Adrenal gland (tissue), 12 donors: Measurements from ENCODE around the gene TUBGCP5. TPM values are rescaled to one million over a fixed set of nuclear protein-coding genes. Genes with fewer than 3 reads are reported as not detected.

Experiments
- DNase-seq, 7 donors: peaks; one replicate each; pipeline ENCODE4 v3.0.0-alpha.2; 2019 to 2020
- H3K27ac ChIP-seq, 5 donors: fragments of 200-600 bp; sonication (generic) in 4 of 5; 1 replicate in 3 of 5; 2 replicates in 2 of 5; pipeline versions ENCODE4 v1.5.1 to v1.8.0; 2016 to 2020; ENCODE audit warnings: mild to moderate bottlenecking in 1 of 5
- H3K27me3 ChIP-seq: fragments of 200-600 bp; 2 replicates; pipeline ENCODE4 v1.8.0; 2021
- H3K36me3 ChIP-seq, 2 donors: fragments of 200-600 bp; replicated peaks in 1 of 2; 1 replicate in 1 of 2; 2 replicates in 1 of 2; pipeline versions ENCODE4 v1.5.1 to v1.8.0; 2018 to 2022
- H3K4me1 ChIP-seq, 2 donors: fragments of 200-600 bp; replicated peaks in 1 of 2; 1 replicate in 1 of 2; 2 replicates in 1 of 2; pipeline versions ENCODE4 v1.5.1 to v1.8.0; 2018 to 2021
- H3K4me3 ChIP-seq, 4 donors: fragments of 200-600 bp; sonication (generic) in 3 of 4; one replicate each; pipeline ENCODE4 v1.5.1; 2016 to 2018
- H3K9me3 ChIP-seq, 3 donors: fragments of 200-600 bp; sonication (generic) in 1 of 3; replicated peaks in 1 of 3; 1 replicate in 2 of 3; 2 replicates in 1 of 3; pipeline versions ENCODE4 v1.5.1 to v1.8.0; 2016 to 2021
- POLR2A ChIP-seq, 2 donors: fragments of 450-650 bp; IDR thresholded peaks; one replicate each; pipeline ENCODE4 v1.6.1; 2017; ENCODE audit warnings: antibody characterized with exemption in 2 of 2, mild to moderate bottlenecking in 2 of 2, moderate library complexity in 1 of 2
- WGBS, 4 donors: extraction: QIAGEN DNeasy Blood & Tissue Kit in 2 of 4; methylation state at CpG; one replicate each; pipeline versions ENCODE4 v1.1.5 to v1.1.7; 2013 to 2017; 5-methylcytosine and 5-hydroxymethylcytosine counted together
- intact Hi-C, 2 donors: fragments of 100-400 bp; cut with DNase I; formaldehyde crosslinking; loops; one replicate each; pipeline versions ENCODE4 v1.14.1 to v1.15.0; 2022 to 2023
- polyA plus RNA-seq, 3 donors: library from polyadenylated mRNA; stranded (reverse); fragments of 200-250 nt in 2 of 3; fragments of 350-450 nt in 1 of 3; fragmentation: Illumina TruSeq in 1 of 3; extraction: RNeasy Lipid Tissue Mini Kit (QIAGEN cat#74804) in 1 of 3; gene quantifications; one replicate each; pipeline ENCODE4 v1.2.3, GENCODE V29; 2013 to 2014
- total RNA-seq, 9 donors: library from RNA; depleted of rRNA in 4 of 9; stranded (reverse); fragments of >200 nt in 4 of 9; fragments of 120-200 nt in 1 of 9; fragmentation: NEBNext Ultra II Directional in 1 of 9; extraction: Animal tissue kit (Norgen Biotek cat#: 25700) in 1 of 9; gene quantifications; one replicate each; pipeline versions ENCODE4 v1.1.0 to v1.2.4, GENCODE V29; 2013 to 2023
- TF ChIP-seq, protein P1 (sequence below), 6 experiments: fragments of 450-650 bp in 4 of 6; fragments of 200-600 bp in 2 of 6; sonication (generic) in 1 of 6; IDR thresholded peaks; 1 replicate in 5 of 6; 2 replicates in 1 of 6; pipeline versions ENCODE4 v1.5.1 to v1.8.0; 2016 to 2021; ENCODE audit warnings: antibody characterized with exemption in 6 of 6, mild to moderate bottlenecking in 2 of 6, moderate library complexity in 1 of 6
- donor health status: healthy with polysubstance abuse.
- donor health status: Bipolar disorder and iron deficiency.
- donor health status: DM: yes; HTN: yes; CAD: no.
- donor health status: DM: no; HTN: no; CAD: no.
- donor health status: DM: no; HTN: no; CAD: no.
- donor health status: DM: yes; HTN: yes; CAD: no.

The TUBGCP5 gene
- total and polyA plus RNA-seq, 12 donors = 7.9 to 32.4 (median 20.6) TPM

DNA sequence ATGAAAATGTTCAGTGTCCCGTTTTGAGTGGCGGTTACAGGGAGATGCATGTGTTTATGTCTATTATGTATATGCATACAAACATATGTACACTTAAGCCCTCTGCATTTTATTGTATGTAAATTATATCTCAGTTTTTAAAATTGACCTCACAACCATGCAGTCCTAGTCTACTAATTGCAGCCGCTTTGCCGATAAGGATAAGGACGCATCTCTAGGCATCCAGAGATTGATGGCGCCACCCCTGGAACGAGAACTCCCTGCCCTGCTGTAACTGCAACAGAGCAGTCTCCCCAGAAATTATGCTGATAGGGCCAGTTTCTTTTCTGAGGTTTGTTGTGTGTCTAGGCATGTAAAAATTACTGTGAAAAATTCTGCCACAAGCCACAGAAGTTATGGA lies 40.4 kb upstream of the TUBGCP5 start:
- no peaks in the 10 kb centered on the region for H3K36me3 ChIP-seq
- no peak overlapping the region for H3K27ac ChIP-seq
- intact Hi-C loops = no loop called here
- no peak overlapping the region for H3K4me3 ChIP-seq
- DNase-seq = no peak
- TF ChIP-seq POLR2A (IDR thresholded peaks at IDR 0.05) = no peak
- TF ChIP-seq, protein P1, sequence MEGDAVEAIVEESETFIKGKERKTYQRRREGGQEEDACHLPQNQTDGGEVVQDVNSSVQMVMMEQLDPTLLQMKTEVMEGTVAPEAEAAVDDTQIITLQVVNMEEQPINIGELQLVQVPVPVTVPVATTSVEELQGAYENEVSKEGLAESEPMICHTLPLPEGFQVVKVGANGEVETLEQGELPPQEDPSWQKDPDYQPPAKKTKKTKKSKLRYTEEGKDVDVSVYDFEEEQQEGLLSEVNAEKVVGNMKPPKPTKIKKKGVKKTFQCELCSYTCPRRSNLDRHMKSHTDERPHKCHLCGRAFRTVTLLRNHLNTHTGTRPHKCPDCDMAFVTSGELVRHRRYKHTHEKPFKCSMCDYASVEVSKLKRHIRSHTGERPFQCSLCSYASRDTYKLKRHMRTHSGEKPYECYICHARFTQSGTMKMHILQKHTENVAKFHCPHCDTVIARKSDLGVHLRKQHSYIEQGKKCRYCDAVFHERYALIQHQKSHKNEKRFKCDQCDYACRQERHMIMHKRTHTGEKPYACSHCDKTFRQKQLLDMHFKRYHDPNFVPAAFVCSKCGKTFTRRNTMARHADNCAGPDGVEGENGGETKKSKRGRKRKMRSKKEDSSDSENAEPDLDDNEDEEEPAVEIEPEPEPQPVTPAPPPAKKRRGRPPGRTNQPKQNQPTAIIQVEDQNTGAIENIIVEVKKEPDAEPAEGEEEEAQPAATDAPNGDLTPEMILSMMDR (IDR thresholded peaks at IDR 0.05) = no peak
- no peaks in the 10 kb centered on the region for H3K27me3 ChIP-seq
- 69 to 81% (median 72%) methylated on average over 7 of the region's 7 CpGs for WGBS, 4 donors
- H3K4me1 ChIP-seq = no peaks in the 10 kb centered on the region
- H3K9me3 ChIP-seq = no peaks in the 10 kb centered on the region

DNA sequence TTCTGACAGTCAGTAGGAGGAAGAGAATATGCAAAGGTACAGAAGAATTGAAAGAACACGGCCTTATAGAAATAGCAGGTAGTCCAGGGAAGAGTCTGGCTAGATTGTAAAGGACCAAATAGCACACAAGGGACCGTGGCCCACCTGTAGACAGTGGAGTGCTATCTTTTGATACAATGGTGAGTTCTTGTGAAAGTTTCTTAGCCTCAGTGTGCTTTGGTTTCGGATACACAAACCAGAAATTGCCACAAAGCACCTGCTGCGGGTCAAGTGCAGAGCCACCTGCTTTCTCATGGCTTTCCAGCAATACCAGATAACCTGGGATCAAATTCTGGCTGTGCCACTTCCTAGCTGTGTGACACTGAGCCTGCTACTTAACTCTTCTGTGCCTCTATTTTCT lies 36.6 kb upstream of the TUBGCP5 start:
- H3K4me1 ChIP-seq = no peaks in the 10 kb centered on the region
- no peak overlapping the region for H3K27ac ChIP-seq
- H3K9me3 ChIP-seq = no peaks in the 10 kb centered on the region
- TF ChIP-seq POLR2A (IDR thresholded peaks at IDR 0.05) = no peak
- no peak overlapping the region for H3K4me3 ChIP-seq
- H3K36me3 ChIP-seq = no peaks in the 10 kb centered on the region
- no peaks in the 10 kb centered on the region for H3K27me3 ChIP-seq
- WGBS, 4 donors = 71 to 79% (median 77%) methylated on average over 4 of the region's 4 CpGs
- DNase-seq = no peak
- intact Hi-C loops = no loop called here

DNA sequence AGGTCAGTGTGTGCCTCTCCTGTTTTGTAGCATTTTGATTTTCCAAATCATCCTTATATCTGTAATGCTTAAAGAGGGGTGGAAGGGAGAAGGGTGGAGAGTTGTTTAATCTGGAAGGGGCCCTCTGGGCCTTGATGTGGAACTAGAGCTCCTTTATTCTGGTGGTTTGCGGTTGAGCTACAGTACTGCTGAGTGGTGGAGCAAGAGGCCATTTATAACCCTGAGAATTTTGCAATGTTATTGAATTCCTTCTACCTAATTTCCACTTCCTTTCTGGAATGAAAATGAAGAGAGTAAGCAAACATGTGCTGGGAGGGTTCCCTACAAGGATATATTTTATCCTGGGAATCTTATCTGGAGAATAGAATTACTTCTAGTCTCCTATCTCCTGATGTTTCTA lies 35.3 kb upstream of the TUBGCP5 start:
- TF ChIP-seq, protein P1 (IDR thresholded peaks at IDR 0.05) = no peak
- intact Hi-C loops = no loop called here
- H3K27me3 ChIP-seq = no peaks in the 10 kb centered on the region
- no peak overlapping the region for H3K4me3 ChIP-seq
- H3K9me3 ChIP-seq = no peaks in the 10 kb centered on the region
- no peak for DNase-seq
- no peaks in the 10 kb centered on the region for H3K4me1 ChIP-seq
- 62 to 87% (median 70%) methylated on average over 1 of the region's 1 CpG for WGBS, 4 donors
- no peaks in the 10 kb centered on the region for H3K36me3 ChIP-seq
- no peak overlapping the region for H3K27ac ChIP-seq

DNA sequence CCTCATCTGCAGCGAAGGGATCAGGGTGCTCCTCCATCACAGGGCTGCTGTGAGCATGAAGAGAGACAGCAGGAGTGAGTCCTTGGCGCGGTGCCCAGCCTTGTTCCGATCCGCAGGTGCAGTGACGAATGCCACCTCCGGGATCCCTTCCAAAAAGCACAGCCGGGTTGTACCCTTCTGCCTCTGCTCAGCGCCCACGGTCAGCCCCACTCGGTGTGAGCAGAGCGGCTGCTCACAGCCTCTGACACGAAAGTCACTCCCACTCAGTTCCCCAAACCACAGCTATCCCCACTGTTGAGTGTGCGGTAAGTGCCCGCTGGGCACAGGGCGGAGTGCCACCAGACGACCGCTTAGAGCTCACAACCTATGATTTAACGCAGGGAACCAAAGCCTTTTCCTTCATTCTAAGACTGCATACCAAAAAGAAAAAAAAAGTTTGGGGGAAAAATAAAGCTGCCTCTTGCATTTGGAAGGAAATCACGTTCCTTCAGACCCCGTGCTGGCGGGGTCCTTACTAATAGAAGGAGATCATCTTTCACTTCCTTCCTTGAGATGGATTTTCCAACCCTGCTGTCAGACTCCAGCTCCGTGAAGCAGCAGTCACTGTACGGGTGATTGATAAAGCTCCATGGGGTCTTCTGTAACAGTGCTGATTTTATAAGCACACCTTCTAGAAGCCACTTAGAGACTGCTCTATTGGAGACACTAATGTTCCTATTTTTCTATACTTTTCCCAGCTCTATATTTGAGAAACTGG lies 34.7 kb upstream of the TUBGCP5 start:
- no peaks in the 10 kb centered on the region for H3K36me3 ChIP-seq
- no peak overlapping the region for H3K27ac ChIP-seq
- no peaks in the 10 kb centered on the region for H3K4me1 ChIP-seq
- intact Hi-C loops = no loop called here
- no peak for TF ChIP-seq POLR2A (IDR thresholded peaks at IDR 0.05)
- 44 to 58% (median 50%) methylated on average over 12 to 24 of the region's 24 CpGs for WGBS, 4 donors
- H3K9me3 ChIP-seq = no peaks in the 10 kb centered on the region
- no peaks in the 10 kb centered on the region for H3K27me3 ChIP-seq
- peak in 3 of 7 donors; percentile 16 to 19 (median 19) for DNase-seq
- H3K4me3 ChIP-seq = no peak overlapping the region

DNA sequence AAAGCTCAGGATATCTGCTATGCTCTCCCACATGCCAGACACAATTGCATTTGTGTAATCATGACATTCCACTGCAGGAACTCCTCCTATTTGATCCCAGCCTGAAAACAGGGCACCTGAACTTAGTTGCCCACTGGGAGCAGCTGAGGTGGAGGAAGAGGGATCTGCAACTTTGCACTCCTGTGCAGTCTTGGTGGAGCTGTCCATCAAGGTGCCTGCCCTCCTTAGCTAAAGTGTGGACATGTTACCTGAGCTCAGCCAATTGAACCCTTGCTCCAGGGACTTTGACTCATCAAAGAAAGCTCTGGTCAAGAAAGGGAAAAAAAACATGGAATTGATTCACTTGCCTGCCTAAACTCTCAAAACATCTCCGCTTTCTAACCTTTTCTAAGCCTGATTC lies 33.3 kb upstream of the TUBGCP5 start:
- 78 to 91% (median 88%) methylated on average over 1 of the region's 1 CpG for WGBS, 4 donors
- no peaks in the 10 kb centered on the region for H3K4me1 ChIP-seq
- no peak for DNase-seq
- no peaks in the 10 kb centered on the region for H3K9me3 ChIP-seq
- no peak overlapping the region for H3K27ac ChIP-seq
- TF ChIP-seq POLR2A (IDR thresholded peaks at IDR 0.05) = no peak
- TF ChIP-seq, protein P1 (IDR thresholded peaks at IDR 0.05) = no peak
- intact Hi-C loops = no loop called here
- H3K27me3 ChIP-seq = no peaks in the 10 kb centered on the region
- H3K36me3 ChIP-seq = no peaks in the 10 kb centered on the region
- H3K4me3 ChIP-seq = no peak overlapping the region
